ENCODE data around the gene ALK. TPM values are rescaled to one million over a fixed set of nuclear protein-coding genes. Genes with fewer than 3 reads are reported as not detected.

Gene ALK
- total RNA-seq, 6 donors from 2014 or later: 0.17 to 2.1 (median 0.35) TPM

- no peak for ATAC-seq (ENCODE audit: low FRiP score in 2 of 2)
- DNase-seq: no peak
- TF ChIP-seq POLR2AphosphoS5 (IDR thresholded peaks at IDR 0.05) (no peak), EP300 (IDR thresholded peaks at IDR 0.05) (no peak), CTCF (IDR thresholded peaks at IDR 0.05) (no peak), POLR2A (IDR thresholded peaks at IDR 0.05) (no peak)
- H3K9me3 ChIP-seq: no peaks in the 10 kb centered on the region
- no peak overlapping the region for H3K4me3 ChIP-seq
- 30 to 33% methylated on average over 5 of the region's 5 CpGs for WGBS, 2 donors
- H3K36me3 ChIP-seq: no peaks in the 10 kb centered on the region
- H3K27me3 ChIP-seq: no peaks in the 10 kb centered on the region
- no peaks in the 10 kb centered on the region for H3K4me1 ChIP-seq
- no peak overlapping the region for H3K27ac ChIP-seq
Observed at GRCh38 chr2:29450596-29451222, 470.7 kb downstream of the ALK start.

- ATAC-seq (ENCODE audit: low FRiP score in 2 of 2): no peak
- Histone ChIP-seq H3K36me3 (no peaks in the 10 kb centered on the region), H3K4me3 (no peak overlapping the region), H3K9me3 (no peaks in the 10 kb centered on the region), H3K27ac (no peak overlapping the region), H3K4me1 (no peaks in the 10 kb centered on the region), H3K27me3 (no peaks in the 10 kb centered on the region)
- no peak for TF ChIP-seq POLR2AphosphoS5 (IDR thresholded peaks at IDR 0.05)
- no peak for TF ChIP-seq CTCF (IDR thresholded peaks at IDR 0.05)
- no peak for TF ChIP-seq EP300 (IDR thresholded peaks at IDR 0.05)
- TF ChIP-seq POLR2A (IDR thresholded peaks at IDR 0.05): no peak
- no peak for DNase-seq
- WGBS, 2 donors: 73% methylated on average over 2 of the region's 2 CpGs; no CpG with 5 or more reads in 1 of the 2 donors
Observed at GRCh38 chr2:29449499-29449898, 471.9 kb downstream of the ALK start.

GRCh38 chr2:29448096-29448688, 473.2 kb downstream of the ALK start:
- no peak for ATAC-seq (ENCODE audit: low FRiP score in 2 of 2)
- no peak overlapping the region for H3K4me3 ChIP-seq
- no peak overlapping the region for H3K27ac ChIP-seq
- DNase-seq: no peak
- no peak for TF ChIP-seq CTCF (IDR thresholded peaks at IDR 0.05)
- TF ChIP-seq POLR2AphosphoS5 (IDR thresholded peaks at IDR 0.05): no peak
- no peak for TF ChIP-seq POLR2A (IDR thresholded peaks at IDR 0.05)
- TF ChIP-seq EP300 (IDR thresholded peaks at IDR 0.05): no peak
- peaks cover 0 to 6% (median 0%) of the 10 kb centered on the region in 4 donors for H3K4me1 ChIP-seq
- H3K9me3 ChIP-seq: no peaks in the 10 kb centered on the region
- no peaks in the 10 kb centered on the region for H3K27me3 ChIP-seq
- no peaks in the 10 kb centered on the region for H3K36me3 ChIP-seq
- 66 to 68% methylated on average over 8 of the region's 8 CpGs for WGBS, 2 donors

GRCh38 chr2:29447513-29447912, 473.9 kb downstream of the ALK start:
- H3K9me3 ChIP-seq: no peaks in the 10 kb centered on the region
- peaks cover 0 to 6% (median 0%) of the 10 kb centered on the region in 4 donors for H3K4me1 ChIP-seq
- no peaks in the 10 kb centered on the region for H3K27me3 ChIP-seq
- no peaks in the 10 kb centered on the region for H3K36me3 ChIP-seq
- DNase-seq (no peak), ATAC-seq (ENCODE audit: low FRiP score in 2 of 2) (no peak)
- WGBS, 2 donors: 73 to 77% methylated on average over 4 of the region's 4 CpGs
- TF ChIP-seq POLR2AphosphoS5 (IDR thresholded peaks at IDR 0.05) (no peak), CTCF (IDR thresholded peaks at IDR 0.05) (no peak), EP300 (IDR thresholded peaks at IDR 0.05) (no peak), POLR2A (IDR thresholded peaks at IDR 0.05) (no peak)
- no peak overlapping the region for H3K4me3 ChIP-seq
- H3K27ac ChIP-seq: no peak overlapping the region

- peaks cover 0 to 6% (median 0%) of the 10 kb centered on the region in 4 donors for H3K4me1 ChIP-seq
- no peaks in the 10 kb centered on the region for H3K36me3 ChIP-seq
- no peak overlapping the region for H3K27ac ChIP-seq
- no peak for ATAC-seq (ENCODE audit: low FRiP score in 2 of 2)
- H3K9me3 ChIP-seq: no peaks in the 10 kb centered on the region
- no peak for DNase-seq
- TF ChIP-seq POLR2A (IDR thresholded peaks at IDR 0.05) (no peak), CTCF (IDR thresholded peaks at IDR 0.05) (no peak), EP300 (IDR thresholded peaks at IDR 0.05) (no peak), POLR2AphosphoS5 (IDR thresholded peaks at IDR 0.05) (no peak)
- WGBS, 2 donors: 70 to 72% methylated on average over 4 of the region's 4 CpGs
- no peak overlapping the region for H3K4me3 ChIP-seq
- H3K27me3 ChIP-seq: no peaks in the 10 kb centered on the region
Observed at GRCh38 chr2:29446847-29447246, 474.5 kb downstream of the ALK start.
